Esophagus squamous epithelium (tissue), 5 donors: ENCODE data around the gene LAMA3. TPM values are rescaled to one million over a fixed set of nuclear protein-coding genes. Genes with fewer than 3 reads are reported as not detected.

Experiments
- DNase-seq: peaks from one replicate; lab custom pipeline; 2025; lab: John Stamatoyannopoulos, UW
- H3K27ac ChIP-seq, 4 donors: fragments of 200-600 bp; sonication (generic); one replicate each; pipeline ENCODE4 v1.5.1; 2016 to 2019; ENCODE audit warnings: mild to moderate bottlenecking in 1 of 4
- H3K27me3 ChIP-seq, 4 donors: fragments of 200-600 bp; sonication (generic); 1 replicate in 3 of 4; 2 replicates in 1 of 4; pipeline versions ENCODE4 v1.5.1 to v1.6.0; 2017 to 2021; ENCODE audit warnings: antibody characterized with exemption in 1 of 4
- H3K36me3 ChIP-seq, 3 donors: fragments of 200-600 bp; sonication (generic); one replicate each; pipeline ENCODE4 v1.5.1; 2016 to 2019
- H3K4me1 ChIP-seq, 3 donors: fragments of 200-600 bp; sonication (generic); one replicate each; pipeline ENCODE4 v1.5.1; 2017 to 2019
- H3K4me3 ChIP-seq, 4 donors: fragments of 200-600 bp; sonication (generic); 1 replicate in 3 of 4; 2 replicates in 1 of 4; pipeline ENCODE4 v1.5.1; 2016 to 2019; ENCODE audit warnings: mild to moderate bottlenecking in 2 of 4, moderate library complexity in 1 of 4
- H3K9me3 ChIP-seq, 3 donors: fragments of 200-600 bp; sonication (generic); one replicate each; pipeline ENCODE4 v1.5.1; 2016 to 2019
- CTCF ChIP-seq, 6 experiments: fragments of 450-650 bp in 4 of 6; fragments of 200-600 bp in 2 of 6; sonication (generic) in 2 of 6; IDR thresholded peaks; one replicate each; pipeline ENCODE4 v1.5.1; 2016 to 2019; ENCODE audit warnings: antibody characterized with exemption in 6 of 6, mild to moderate bottlenecking in 4 of 6, moderate library complexity in 4 of 6
- POLR2A ChIP-seq, 4 donors: fragments of 450-650 bp; IDR thresholded peaks; one replicate each; pipeline ENCODE4 v1.6.1; 2017; ENCODE audit warnings: antibody characterized with exemption in 4 of 4, mild to moderate bottlenecking in 4 of 4, moderate library complexity in 3 of 4
- WGBS, 2 donors: methylation state at CpG; one replicate each; pipeline ENCODE4 v1.1.5; 2018; 5-methylcytosine and 5-hydroxymethylcytosine counted together
- intact Hi-C: fragments of 100-400 bp; cut with DNase I; formaldehyde crosslinking; loops from one replicate; pipeline ENCODE4 v1.15.0; 2022
- total RNA-seq, 4 donors: library from RNA; depleted of rRNA; stranded (reverse); fragments of >200 nt; gene quantifications; one replicate each; pipeline ENCODE4 v1.1.0, GENCODE V29; 2016
- donor health status: DM: yes; HTN: yes; CAD: no.

The LAMA3 gene
- total RNA-seq, 4 donors from 2014 or later: 28.7 to 81.3 (median 44.8) TPM

GRCh38 chr18:23932385-23933067, 243.3 kb downstream of the LAMA3 start:
- WGBS, 2 donors: 81 to 90% methylated on average over 8 of the region's 8 CpGs
- Histone ChIP-seq H3K4me1 (no peaks in the 10 kb centered on the region), H3K4me3 (no peak overlapping the region), H3K27me3 (no peaks in the 10 kb centered on the region), H3K9me3 (no peaks in the 10 kb centered on the region), H3K27ac (no peak overlapping the region), H3K36me3 (peaks cover 0 to 81% (median 5%) of the 10 kb centered on the region in 3 donors)
- DNase-seq: no peak
- TF ChIP-seq CTCF (IDR thresholded peaks at IDR 0.05): no peak
- TF ChIP-seq POLR2A (IDR thresholded peaks at IDR 0.05): no peak
- intact Hi-C loops: no loop called here

GRCh38 chr18:23933407-23933806, 244.2 kb downstream of the LAMA3 start:
- intact Hi-C loops: no loop called here
- TF ChIP-seq CTCF (IDR thresholded peaks at IDR 0.05): no peak
- TF ChIP-seq POLR2A (IDR thresholded peaks at IDR 0.05): no peak
- peaks cover 0 to 81% (median 5%) of the 10 kb centered on the region in 3 donors for H3K36me3 ChIP-seq
- H3K4me1 ChIP-seq: no peaks in the 10 kb centered on the region
- no peak for DNase-seq
- no peaks in the 10 kb centered on the region for H3K27me3 ChIP-seq
- no peaks in the 10 kb centered on the region for H3K9me3 ChIP-seq
- H3K27ac ChIP-seq: no peak overlapping the region
- H3K4me3 ChIP-seq: no peak overlapping the region
- 85 to 95% methylated on average over 1 of the region's 1 CpG for WGBS, 2 donors

GRCh38 chr18:23934252-23934651, 245.0 kb downstream of the LAMA3 start:
- Histone ChIP-seq H3K4me3 (no peak overlapping the region), H3K36me3 (peaks cover 0 to 81% (median 5%) of the 10 kb centered on the region in 3 donors), H3K27me3 (no peaks in the 10 kb centered on the region), H3K4me1 (no peaks in the 10 kb centered on the region), H3K27ac (no peak overlapping the region), H3K9me3 (no peaks in the 10 kb centered on the region)
- DNase-seq: no peak
- intact Hi-C loops: no loop called here
- WGBS, 2 donors: 79 to 80% methylated on average over 3 of the region's 3 CpGs
- TF ChIP-seq POLR2A (IDR thresholded peaks at IDR 0.05) (no peak), CTCF (IDR thresholded peaks at IDR 0.05) (no peak)

- intact Hi-C loops: no loop called here
- TF ChIP-seq CTCF (IDR thresholded peaks at IDR 0.05): no peak
- no peak for TF ChIP-seq POLR2A (IDR thresholded peaks at IDR 0.05)
Observed at GRCh38 chr18:23934863-23935262, 245.6 kb downstream of the LAMA3 start.

GRCh38 chr18:23935804-23936203, 246.6 kb downstream of the LAMA3 start:
- H3K36me3 ChIP-seq: peaks cover 0 to 81% (median 5%) of the 10 kb centered on the region in 3 donors
- no peak for DNase-seq
- H3K27me3 ChIP-seq: no peaks in the 10 kb centered on the region
- no peaks in the 10 kb centered on the region for H3K9me3 ChIP-seq
- intact Hi-C loops: no loop called here
- no peaks in the 10 kb centered on the region for H3K4me1 ChIP-seq
- H3K27ac ChIP-seq: no peak overlapping the region
- TF ChIP-seq CTCF (IDR thresholded peaks at IDR 0.05) (no peak), POLR2A (IDR thresholded peaks at IDR 0.05) (no peak)
- WGBS, 2 donors: 78 to 81% methylated on average over 2 of the region's 2 CpGs
- H3K4me3 ChIP-seq: no peak overlapping the region

More at GRCh38 chr18:23934863-23935262, 245.6 kb downstream of the LAMA3 start:
- Histone ChIP-seq H3K9me3 (no peaks in the 10 kb centered on the region), H3K27me3 (no peaks in the 10 kb centered on the region), H3K4me1 (no peaks in the 10 kb centered on the region), H3K27ac (no peak overlapping the region), H3K36me3 (peaks cover 0 to 81% (median 5%) of the 10 kb centered on the region in 3 donors), H3K4me3 (no peak overlapping the region)
- no peak for DNase-seq
